ENCODE measurements around the gene MRPL48. TPM values are rescaled to one million over a fixed set of nuclear protein-coding genes. Genes with fewer than 3 reads are reported as not detected.
"Not testable (repeated sequence)": the region's sequence is repeated elsewhere in the genome, so short reads cannot be mapped to it uniquely, and the experiment has no call there.

MRPL48 gene
- total RNA-seq, 2 experiments from 2014 or later = 32.8 to 34.7 TPM

DNA sequence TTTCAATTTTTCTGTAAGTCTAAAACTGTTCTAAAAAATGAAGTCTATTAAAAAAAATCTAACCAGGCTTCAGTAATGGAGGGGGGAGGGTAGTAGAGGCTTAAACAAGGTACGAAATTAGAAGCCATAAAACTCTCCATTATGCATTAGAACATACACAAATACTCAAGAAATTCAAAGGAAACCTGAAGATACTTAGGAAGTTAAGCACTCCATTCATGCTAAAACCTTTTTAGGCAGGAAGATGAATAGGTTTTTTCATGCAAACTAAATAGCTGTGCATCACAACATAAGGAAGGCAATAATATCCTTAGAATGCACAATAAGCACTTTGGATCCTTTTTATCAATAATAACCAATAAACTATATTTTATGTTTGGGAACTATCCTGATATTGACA lies 29.2 kb upstream of the MRPL48 start:
- DNase-seq = no peak
- Mint-ChIP-seq H3K36me3 (peaks cover 14% of the 10 kb centered on the region), H3K27ac (no peak overlapping the region), H3K9me3 (no peaks in the 10 kb centered on the region), H3K4me1 (peaks cover 22% of the 10 kb centered on the region), H3K4me3 (peak overlapping the region; percentile 96), H3K27me3 (no peaks in the 10 kb centered on the region)
- POLR2A ChIA-PET = no interaction called here
- ATAC-seq (ENCODE audit: low read depth) = no peak

DNA sequence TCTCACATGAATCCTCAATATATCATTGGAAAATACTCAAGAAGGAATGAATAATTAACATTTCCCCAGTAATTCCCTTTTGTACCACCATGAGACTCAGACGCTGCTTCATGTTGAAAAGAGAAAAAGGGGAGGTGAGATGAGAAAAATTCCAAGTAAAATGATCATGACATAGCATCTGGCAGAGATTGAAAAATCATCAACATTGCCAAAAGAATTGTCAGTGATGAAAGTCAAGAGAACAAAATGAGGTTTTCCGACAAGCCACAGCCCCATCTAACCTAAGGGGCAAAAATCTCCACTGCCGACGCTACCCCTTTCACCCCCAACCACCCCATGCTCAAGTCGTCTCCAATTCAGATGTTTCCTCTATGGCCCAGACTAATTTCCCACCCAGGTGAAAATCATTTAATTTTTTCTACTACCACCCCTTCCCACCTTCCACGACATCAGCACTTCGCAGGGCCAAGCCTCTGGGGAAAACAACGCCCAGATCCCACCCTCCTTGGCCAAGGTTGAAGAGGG lies 28.0 kb upstream of the MRPL48 start:
- H3K9me3 Mint-ChIP-seq = no peaks in the 10 kb centered on the region

DNA sequence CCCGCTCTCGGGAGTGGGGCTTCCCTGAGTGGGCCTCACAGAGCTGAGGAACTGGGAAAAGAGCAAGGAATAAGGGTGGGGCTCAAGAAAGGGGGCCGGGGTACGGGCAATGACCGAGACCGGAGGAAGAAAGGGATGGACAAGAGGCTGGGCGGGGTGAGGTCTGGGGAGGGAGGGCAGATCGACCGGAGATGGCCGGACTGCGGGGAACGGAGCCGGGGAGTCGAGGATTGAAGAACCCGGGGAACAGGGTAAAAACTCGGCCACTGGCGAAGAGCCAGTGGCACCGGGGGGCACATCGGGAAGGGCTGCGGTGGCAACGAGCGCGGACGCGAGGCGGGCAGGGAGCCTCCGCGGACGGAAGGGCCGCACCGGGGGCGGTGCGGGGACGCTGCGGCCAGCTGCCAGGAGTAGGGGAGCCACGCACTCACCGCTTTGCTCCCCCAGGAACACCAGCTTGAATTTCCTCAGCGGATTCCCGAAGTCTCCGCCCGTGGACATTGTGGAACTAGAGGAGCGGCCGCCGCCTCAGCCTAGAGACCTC lies 27.5 kb upstream of the MRPL48 start:
- ATAC-seq (ENCODE audit: low read depth) (no peak), DNase-seq (no peak)
- peaks cover 11% of the 10 kb centered on the region for H3K36me3 Mint-ChIP-seq
- H3K9me3 Mint-ChIP-seq = no peaks in the 10 kb centered on the region
- peak overlapping the region; percentile 84 for H3K27ac Mint-ChIP-seq
- H3K27me3 Mint-ChIP-seq = no peaks in the 10 kb centered on the region
- peak overlapping the region; percentile 96 for H3K4me3 Mint-ChIP-seq
- peaks cover 24% of the 10 kb centered on the region for H3K4me1 Mint-ChIP-seq
- POLR2A ChIA-PET = interaction anchor here (0.9 to 3.7 kb wide), 5 partner anchors 19 to 134 kb away, joined by 3 to 97 read pairs (median 15); partner anchors contain the start of gene MRPL48

More for the DNA sequence above, 28.0 kb upstream of the MRPL48 start:
- Mint-ChIP-seq H3K36me3 (peaks cover 11% of the 10 kb centered on the region), H3K27me3 (no peaks in the 10 kb centered on the region), H3K4me1 (peaks cover 24% of the 10 kb centered on the region), H3K27ac (peak overlapping the region; percentile 84), H3K4me3 (peak overlapping the region; percentile 96)
- ATAC-seq (ENCODE audit: low read depth) (no peak), DNase-seq (no peak)
- POLR2A ChIA-PET = interaction anchor here (2.2 to 3.7 kb wide), 2 partner anchors 19 to 28 kb away, joined by 18 to 97 read pairs; partner anchors contain the start of gene MRPL48

DNA sequence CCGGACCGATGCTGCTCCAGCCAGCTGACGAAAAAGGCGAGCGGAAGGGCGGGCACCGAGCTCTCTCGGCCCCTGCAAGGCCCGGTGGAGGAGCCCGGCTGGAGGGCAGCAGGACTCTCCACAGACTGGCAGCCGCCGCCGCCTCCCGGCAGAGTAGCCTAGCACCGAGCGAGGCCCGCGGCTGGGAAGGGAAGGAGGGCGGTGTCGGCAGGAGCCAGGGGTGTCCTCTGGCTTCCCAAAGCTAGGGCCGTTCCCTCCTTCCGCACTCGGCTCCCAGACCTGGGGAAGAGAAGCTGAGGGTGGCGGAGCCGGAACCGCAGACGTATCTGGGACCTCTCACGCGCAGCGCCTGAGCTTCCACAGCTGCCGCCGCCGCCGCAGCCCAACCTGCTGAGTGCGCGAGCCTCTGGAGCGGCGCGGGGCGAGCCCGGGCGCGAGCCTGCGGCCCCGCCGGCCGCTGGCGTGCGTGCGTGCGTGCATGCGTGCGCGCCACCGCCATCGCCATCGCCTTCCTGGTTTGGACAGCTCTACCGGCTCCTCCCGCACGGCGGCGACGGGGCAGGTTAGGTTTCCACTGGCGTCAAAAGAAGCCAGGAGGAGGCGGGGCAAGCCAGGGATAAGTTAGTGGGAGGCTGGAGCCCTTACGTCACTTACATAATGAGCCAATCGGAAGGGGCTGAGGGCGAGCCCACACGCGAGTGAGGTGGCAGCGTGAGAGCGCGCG lies 26.8 kb upstream of the MRPL48 start, which contains the start of gene RAB6A:
TSS of gene RAB6A (minus strand) at position 396 of the 724 bp plus-strand sequence. CDS start 439 bp downstream, outside the sequence.
- Mint-ChIP-seq H3K4me1 (peaks cover 24% of the 10 kb centered on the region), H3K27ac (peak within 1 kb of the TSS; percentile 87), H3K9me3 (no peaks in the 10 kb centered on the region), H3K36me3 (peaks cover 7% of the 10 kb centered on the region), H3K27me3 (peaks cover 6% of the 10 kb centered on the region), H3K4me3 (peak within 1 kb of the TSS; percentile 96)
- POLR2A ChIA-PET = interaction anchor here (0.6 to 3.7 kb wide), 6 partner anchors 18 to 135 kb away, joined by 3 to 97 read pairs (median 10); partner anchors contain the start of gene MRPL48
- DNase-seq = peak; percentile 98
- ATAC-seq (ENCODE audit: low read depth) = peak; percentile 92

DNA sequence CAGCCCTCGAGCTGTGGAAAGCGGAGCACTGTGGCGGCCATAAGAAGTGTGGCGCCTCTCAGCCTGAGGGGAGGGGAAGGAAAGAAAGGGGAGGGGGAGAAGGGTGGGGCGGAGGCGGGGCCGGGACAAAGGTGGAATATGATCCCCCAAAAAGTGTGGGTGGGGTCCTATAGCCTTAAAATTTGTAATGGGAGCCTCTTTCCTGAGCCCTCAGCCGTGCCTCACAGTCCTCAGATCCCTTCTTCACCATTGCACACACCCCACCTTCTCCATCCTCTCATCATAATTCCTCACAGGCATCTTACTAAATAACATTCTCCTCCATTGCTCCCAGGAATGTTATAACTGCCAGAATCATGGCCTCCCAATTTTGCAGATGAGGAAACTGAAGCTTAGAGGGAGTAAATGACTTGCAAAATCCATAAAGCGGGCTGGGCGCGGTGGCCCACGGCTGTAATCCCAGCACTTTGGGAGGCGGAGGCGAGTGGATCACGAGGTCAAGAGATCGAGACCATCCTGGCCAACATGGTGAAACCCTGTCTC lies 26.2 kb upstream of the MRPL48 start:
- peak overlapping the region; percentile 87 for H3K27ac Mint-ChIP-seq
- peaks cover 11% of the 10 kb centered on the region for H3K27me3 Mint-ChIP-seq
- peaks cover 7% of the 10 kb centered on the region for H3K36me3 Mint-ChIP-seq
- no peaks in the 10 kb centered on the region for H3K9me3 Mint-ChIP-seq
- H3K4me3 Mint-ChIP-seq = peak overlapping the region; percentile 96
- H3K4me1 Mint-ChIP-seq = peaks cover 24% of the 10 kb centered on the region
- POLR2A ChIA-PET = interaction anchor here (0.6 to 3.7 kb wide), 6 partner anchors 17 to 135 kb away, joined by 3 to 97 read pairs (median 10); partner anchors contain the start of gene MRPL48
- DNase-seq = no peak
- peak; percentile 13 for ATAC-seq (ENCODE audit: low read depth)

DNA sequence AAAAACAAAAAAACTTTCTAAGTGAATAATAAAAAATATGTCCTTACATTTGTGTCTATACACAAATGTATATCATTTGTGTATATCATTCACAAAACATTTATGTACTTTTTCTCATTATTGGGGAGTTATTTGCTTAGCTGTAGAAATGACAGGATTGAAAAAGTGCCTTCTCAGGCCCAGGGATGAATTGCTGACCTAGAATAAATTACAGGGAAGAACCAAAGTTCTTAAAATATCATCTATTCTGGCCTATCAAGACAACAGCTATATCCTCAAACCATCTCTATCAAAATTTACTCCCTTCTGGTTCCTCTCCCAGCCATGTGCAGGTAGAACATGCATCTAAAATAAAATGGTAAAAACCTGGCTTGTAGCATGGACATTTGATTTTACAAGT lies 24.9 kb upstream of the MRPL48 start:
- Mint-ChIP-seq H3K36me3 (peaks cover 5% of the 10 kb centered on the region), H3K9me3 (no peaks in the 10 kb centered on the region), H3K4me1 (peaks cover 22% of the 10 kb centered on the region), H3K4me3 (no peak overlapping the region), H3K27me3 (peaks cover 14% of the 10 kb centered on the region), H3K27ac (no peak overlapping the region)
- no peak for ATAC-seq (ENCODE audit: low read depth)
- POLR2A ChIA-PET = interaction anchor here (3.7 kb wide), 1 partner anchor 16 kb away, joined by 97 read pairs; no protein-coding TSS in a partner anchor
- DNase-seq = no peak

DNA sequence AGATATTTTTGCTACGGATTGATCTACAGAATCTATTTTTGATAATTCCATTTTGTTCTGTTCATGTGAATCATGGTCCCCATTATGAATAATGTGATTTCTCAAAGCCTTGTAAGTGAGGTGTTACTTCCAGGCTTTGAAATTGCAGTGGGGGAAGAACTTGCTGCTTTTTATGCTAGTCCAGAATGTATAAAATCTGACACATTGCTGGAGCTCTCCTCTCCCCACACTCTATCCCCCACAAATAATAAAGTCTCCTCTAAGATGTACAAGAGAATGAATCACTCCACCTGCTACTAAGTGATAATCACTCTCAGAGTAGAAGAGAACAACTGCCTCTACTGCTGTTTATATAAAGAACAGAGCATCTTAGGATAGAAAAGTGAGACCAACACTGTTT lies 20.9 kb upstream of the MRPL48 start:
- no peaks in the 10 kb centered on the region for H3K36me3 Mint-ChIP-seq
- no peak overlapping the region for H3K4me3 Mint-ChIP-seq
- H3K4me1 Mint-ChIP-seq = peaks cover 3% of the 10 kb centered on the region
- no peaks in the 10 kb centered on the region for H3K9me3 Mint-ChIP-seq
- DNase-seq = no peak
- H3K27me3 Mint-ChIP-seq = peaks cover 18% of the 10 kb centered on the region
- POLR2A ChIA-PET = interaction anchor here (1.0 kb wide), 1 partner anchor 13 kb away, joined by 3 read pairs; no protein-coding TSS in a partner anchor
- no peak for ATAC-seq (ENCODE audit: low read depth)
- H3K27ac Mint-ChIP-seq = no peak overlapping the region

DNA sequence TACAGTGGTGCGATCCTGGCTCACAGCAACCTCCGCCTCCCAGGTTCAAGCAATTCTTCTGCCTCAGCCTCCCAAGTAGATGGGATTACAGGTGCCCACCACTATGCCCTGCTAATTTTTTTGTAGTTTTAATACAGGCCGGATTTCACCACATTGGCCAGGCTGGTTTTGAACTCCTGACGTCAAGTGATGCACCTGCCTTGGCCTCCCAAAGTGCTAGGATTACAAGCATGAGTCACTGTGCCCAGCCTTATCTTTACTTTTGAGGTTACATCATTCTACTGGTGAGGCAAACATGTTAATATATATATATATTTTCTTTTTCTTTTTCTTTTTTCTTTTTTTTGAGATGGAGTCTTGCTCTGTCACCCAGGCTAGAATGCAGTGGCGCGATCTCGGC lies 16.9 kb upstream of the MRPL48 start:
- H3K27ac Mint-ChIP-seq; H3K4me1 Mint-ChIP-seq; H3K9me3 Mint-ChIP-seq; ATAC-seq (ENCODE audit: low read depth); H3K36me3 Mint-ChIP-seq; H3K4me3 Mint-ChIP-seq; POLR2A ChIA-PET; DNase-seq: not testable (repeated sequence)
- H3K27me3 Mint-ChIP-seq = peaks cover 15% of the 10 kb centered on the region

DNA sequence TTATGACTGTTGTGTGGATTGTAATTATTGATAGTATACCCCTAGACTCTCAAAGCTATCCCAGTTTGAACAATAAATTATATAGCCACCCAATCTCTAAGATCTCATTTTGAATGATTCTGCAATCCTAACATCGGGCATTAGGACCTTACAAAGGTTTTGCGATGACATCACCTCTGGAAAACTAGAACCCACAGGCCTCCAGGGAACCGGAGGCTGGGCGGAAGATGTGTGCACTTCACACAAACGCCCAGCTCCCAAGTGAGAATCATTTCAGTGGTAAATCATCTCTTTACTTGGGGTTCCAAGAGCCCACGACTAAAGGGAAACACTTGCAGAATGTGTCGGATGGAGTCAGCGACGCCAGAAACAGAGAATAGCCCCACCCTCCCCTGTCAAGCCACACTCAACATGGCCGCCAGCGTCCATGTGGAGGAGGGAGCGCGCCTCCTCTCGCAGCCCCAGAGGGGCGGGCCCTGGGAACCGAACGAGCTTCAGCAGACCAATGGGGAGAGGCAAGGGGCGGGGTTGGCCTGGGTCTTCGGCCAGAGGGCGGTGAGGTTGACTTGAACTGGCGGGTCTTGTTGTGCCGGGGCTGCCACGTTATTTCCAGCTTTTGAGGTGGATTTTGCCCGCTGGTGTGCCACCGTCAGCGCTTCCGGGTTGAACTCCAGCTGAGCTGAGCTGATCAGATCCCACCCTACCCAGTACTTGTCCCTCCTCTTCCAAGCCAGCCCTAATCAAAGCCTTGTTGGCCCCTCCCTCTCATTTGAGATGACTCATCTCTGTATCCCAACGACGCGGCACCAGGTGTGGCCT lies 8.4 kb upstream of the MRPL48 start:
- H3K4me3 Mint-ChIP-seq = peak overlapping the region; percentile 81

DNA sequence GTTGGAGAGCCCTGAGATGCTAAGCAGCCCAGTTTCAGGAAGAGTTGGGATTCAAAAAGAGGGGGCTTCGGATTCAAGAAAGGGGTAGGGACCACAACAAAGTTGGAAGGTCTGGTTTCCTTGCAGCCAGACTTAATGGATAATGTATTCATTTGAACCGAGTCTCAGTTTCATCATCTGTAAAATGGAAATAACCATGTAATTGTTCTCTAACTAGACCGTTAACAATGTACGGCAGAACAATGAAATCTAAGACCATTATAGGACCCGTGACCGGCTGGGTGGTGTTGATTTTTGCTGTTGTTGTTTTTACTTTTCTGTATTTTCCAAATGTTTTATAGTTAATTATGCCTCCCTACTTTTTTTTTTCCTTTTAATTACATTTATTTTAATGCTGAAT lies 6.4 kb upstream of the MRPL48 start:
- ATAC-seq (ENCODE audit: low read depth) (no peak), DNase-seq (no peak)
- POLR2A ChIA-PET = no interaction called here
- H3K4me3 Mint-ChIP-seq = no peak overlapping the region
- H3K9me3 Mint-ChIP-seq = no peaks in the 10 kb centered on the region
- peaks cover 20% of the 10 kb centered on the region for H3K4me1 Mint-ChIP-seq
- H3K36me3 Mint-ChIP-seq = no peaks in the 10 kb centered on the region
- H3K27me3 Mint-ChIP-seq = no peaks in the 10 kb centered on the region
- H3K27ac Mint-ChIP-seq = no peak overlapping the region

More for the DNA sequence above, 8.4 kb upstream of the MRPL48 start:
- DNase-seq (peak; percentile 96), ATAC-seq (ENCODE audit: low read depth) (peak; percentile 97)
- Mint-ChIP-seq H3K27ac (peak overlapping the region; percentile 99), H3K4me1 (peaks cover 16% of the 10 kb centered on the region), H3K9me3 (no peaks in the 10 kb centered on the region), H3K36me3 (no peaks in the 10 kb centered on the region), H3K27me3 (no peaks in the 10 kb centered on the region)
- POLR2A ChIA-PET = interaction anchor here (0.9 to 3.2 kb wide), 6 partner anchors 9 to 714 kb away, joined by 3 to 97 read pairs (median 4); partner anchors contain the start of genes COA4, LIPT2, MRPL48 and PAAF1

DNA sequence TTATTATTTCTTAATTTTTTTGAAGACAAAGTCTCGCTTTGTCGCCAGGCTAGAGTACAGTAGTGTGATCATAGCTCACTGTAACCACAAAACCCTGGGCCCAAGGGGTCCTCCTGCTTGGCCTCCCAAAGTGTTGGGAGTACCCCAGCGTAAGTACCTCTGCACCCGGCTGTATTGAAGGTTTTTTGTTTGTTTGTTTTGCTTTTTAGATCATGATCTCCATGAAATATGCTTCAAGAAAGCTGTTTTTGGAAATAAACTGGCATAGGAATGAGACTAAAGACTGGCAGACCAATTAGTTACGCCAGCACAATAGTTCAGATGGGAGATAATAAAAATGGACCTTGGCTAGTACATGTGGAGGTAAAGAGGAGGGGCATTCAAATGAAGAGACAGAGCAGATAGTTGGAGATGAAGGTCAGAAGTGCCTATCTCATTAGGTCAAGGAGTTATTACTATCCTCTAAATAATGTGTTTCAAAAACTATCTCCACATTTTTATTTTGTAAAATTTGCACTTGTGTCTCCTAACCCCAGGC lies 4.1 kb upstream of the MRPL48 start:
- no peak for DNase-seq
- POLR2A ChIA-PET = interaction anchor here (2.6 kb wide), 1 partner anchor 23 kb away, joined by 15 read pairs; the partner anchor contains the start of gene RAB6A
- Mint-ChIP-seq H3K36me3 (no peaks in the 10 kb centered on the region), H3K4me3 (no peak overlapping the region), H3K9me3 (no peaks in the 10 kb centered on the region), H3K27me3 (no peaks in the 10 kb centered on the region), H3K27ac (no peak overlapping the region), H3K4me1 (peaks cover 24% of the 10 kb centered on the region)
- ATAC-seq (ENCODE audit: low read depth) = no peak

DNA sequence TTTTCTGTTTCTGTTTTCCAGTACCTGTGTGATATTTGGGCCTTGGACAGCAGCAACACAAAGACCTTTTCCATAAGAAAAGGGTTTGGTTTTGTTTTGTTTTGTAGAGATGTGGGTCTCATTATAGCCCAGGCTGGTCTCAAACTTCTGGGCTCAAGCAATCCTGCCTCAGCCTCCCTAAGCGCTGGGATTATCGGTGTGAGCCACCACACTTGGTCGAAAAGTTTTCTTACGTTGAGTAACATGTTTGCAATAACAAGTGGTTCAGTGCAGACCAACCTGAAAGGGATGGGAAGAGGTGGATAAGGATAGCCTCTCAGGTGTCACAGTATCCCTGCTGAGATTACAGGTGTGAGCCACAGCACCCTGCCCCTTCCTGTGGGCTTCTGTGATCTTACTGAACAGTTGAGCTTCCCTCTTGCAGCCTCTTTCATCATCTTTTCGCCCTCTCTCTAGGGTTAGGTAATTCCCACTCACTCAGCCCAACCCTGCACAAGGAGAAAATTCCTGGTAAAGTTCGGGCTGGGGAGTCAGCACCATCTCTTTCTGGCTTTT lies 3.5 kb upstream of the MRPL48 start:
- ATAC-seq (ENCODE audit: low read depth) = no peak
- H3K27me3 Mint-ChIP-seq = no peaks in the 10 kb centered on the region

More for the DNA sequence above, 3.5 kb upstream of the MRPL48 start:
- H3K36me3 Mint-ChIP-seq = no peaks in the 10 kb centered on the region
- H3K4me1 Mint-ChIP-seq = peaks cover 25% of the 10 kb centered on the region
- H3K27ac Mint-ChIP-seq = no peak overlapping the region
- no peaks in the 10 kb centered on the region for H3K9me3 Mint-ChIP-seq
- POLR2A ChIA-PET = interaction anchor here (2.6 kb wide), 1 partner anchor 23 kb away, joined by 15 read pairs; the partner anchor contains the start of gene RAB6A
- DNase-seq = no peak
- no peak overlapping the region for H3K4me3 Mint-ChIP-seq
